DND-41 (cell line): Measurements from ENCODE around the gene FAM187B.

Experiments used
- CTCF ChIP-seq: IDR thresholded peaks from 2 replicates; pipeline ENCODE4 v1.5.1; 2012; ENCODE audit warnings: borderline replicate concordance, low read length, moderate library complexity, mild to moderate bottlenecking; ENCODE audit not compliant: poor library complexity, severe bottlenecking; ENCODE audit errors: extremely low read depth
- EZH2 ChIP-seq: IDR thresholded peaks from 3 replicates; pipeline ENCODE4 v1.6.1; 2012; ENCODE audit warnings: borderline replicate concordance, low read depth, mild to moderate bottlenecking, moderate library complexity, low read length, inconsistent platforms; ENCODE audit not compliant: severe bottlenecking

- TF ChIP-seq CTCF (no peak), EZH2 (no peak)
Measured at GRCh38 chr19:35204799-35205732, 23.5 kb downstream of the FAM187B start.
